Measurements from ENCODE around the gene HSDL2.

HSDL2 gene

GRCh38 chr9:112380102-112380824 is at the start of gene HSDL2:
Gene HSDL2 (plus strand): TSS chr9:112380108. CDS start chr9:112380164, 56 bp downstream.
- H3K4me1 ChIP-seq (ENCODE audit: control insufficient read depth in 2 of 2, insufficient read depth in 2 of 2, low read length in 2 of 2) = peaks cover 8 to 22% of the 10 kb centered on the region in 2 donors
- peak within 1 kb of the TSS; percentile 95 to 96 for H3K9ac ChIP-seq (ENCODE audit: low read depth in 1 of 2, low read length in 2 of 2)
- no peaks in the 10 kb centered on the region for H3K27me3 ChIP-seq (ENCODE audit: control insufficient read depth in 2 of 2, insufficient read depth in 2 of 2, low read length in 2 of 2)
- peak within 1 kb of the TSS; percentile 90 to 96 for H3K4me3 ChIP-seq (ENCODE audit: low read length in 2 of 2)
- no peaks in the 10 kb centered on the region for H3K36me3 ChIP-seq (ENCODE audit: control insufficient read depth in 2 of 2, insufficient read depth in 2 of 2, low read length in 2 of 2)
- no peaks in the 10 kb centered on the region for H3K9me3 ChIP-seq (ENCODE audit: control insufficient read depth in 2 of 2, low read length in 2 of 2)
- H3K27ac ChIP-seq (ENCODE audit: low read depth in 2 of 2, low read length in 2 of 2) = peak within 1 kb of the TSS; percentile 98 to 99

DNA sequence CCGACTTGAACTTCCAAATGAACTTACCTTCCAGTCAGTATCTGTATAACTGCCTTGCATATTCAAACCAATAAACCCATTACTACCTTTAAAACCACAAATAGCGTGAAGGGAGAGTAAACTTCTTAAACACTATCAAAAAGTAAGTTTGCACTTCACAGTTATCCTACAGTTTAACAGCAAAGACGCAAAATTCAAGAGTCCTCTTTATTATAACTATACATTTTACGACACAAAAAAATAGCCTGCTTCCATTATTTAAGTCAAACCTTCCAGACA is 48.3 kb upstream of the HSDL2 start:
- no peaks in the 10 kb centered on the region for H3K27me3 ChIP-seq (ENCODE audit: control insufficient read depth in 2 of 2, insufficient read depth in 2 of 2, low read length in 2 of 2)
- no peaks in the 10 kb centered on the region for H3K9me3 ChIP-seq (ENCODE audit: control insufficient read depth in 2 of 2, low read length in 2 of 2)
- peak overlapping the region; percentile 3 to 42 for H3K27ac ChIP-seq (ENCODE audit: low read depth in 2 of 2, low read length in 2 of 2)
- no peaks in the 10 kb centered on the region for H3K36me3 ChIP-seq (ENCODE audit: control insufficient read depth in 2 of 2, insufficient read depth in 2 of 2, low read length in 2 of 2)
- peaks cover 17% of the 10 kb centered on the region in 2 donors for H3K4me1 ChIP-seq (ENCODE audit: control insufficient read depth in 2 of 2, insufficient read depth in 2 of 2, low read length in 2 of 2)
- peak overlapping the region; percentile 0 to 100 for H3K9ac ChIP-seq (ENCODE audit: low read depth in 1 of 2, low read length in 2 of 2)
- H3K4me3 ChIP-seq (ENCODE audit: low read length in 2 of 2) = peak overlapping the region; percentile 95 to 96

DNA sequence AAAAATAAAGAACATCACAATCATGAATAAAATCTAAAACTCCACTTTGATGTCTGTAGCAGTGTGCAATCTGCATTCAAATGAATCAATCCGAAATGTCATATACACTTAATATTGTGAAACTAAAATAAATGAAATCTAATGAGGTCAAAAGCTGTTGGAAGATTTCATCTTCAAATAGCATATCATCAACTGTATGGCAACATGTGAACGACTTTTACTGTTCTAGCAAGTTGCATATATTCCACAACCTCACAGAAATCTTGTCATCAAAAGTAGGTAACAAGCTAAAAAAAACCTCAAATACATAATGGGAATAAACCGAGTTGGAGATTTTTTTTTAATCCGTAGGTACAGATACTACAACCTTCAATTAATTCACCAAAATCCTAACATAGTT is 47.7 kb upstream of the HSDL2 start:
- Histone ChIP-seq H3K36me3 (ENCODE audit: control insufficient read depth in 2 of 2, insufficient read depth in 2 of 2, low read length in 2 of 2) (no peaks in the 10 kb centered on the region), H3K27me3 (ENCODE audit: control insufficient read depth in 2 of 2, insufficient read depth in 2 of 2, low read length in 2 of 2) (no peaks in the 10 kb centered on the region), H3K9ac (ENCODE audit: low read depth in 1 of 2, low read length in 2 of 2) (peak overlapping the region; percentile 94 to 100), H3K27ac (ENCODE audit: low read depth in 2 of 2, low read length in 2 of 2) (peak overlapping the region; percentile 100), H3K4me1 (ENCODE audit: control insufficient read depth in 2 of 2, insufficient read depth in 2 of 2, low read length in 2 of 2) (peaks cover 22 to 23% of the 10 kb centered on the region in 2 donors), H3K4me3 (ENCODE audit: low read length in 2 of 2) (peak overlapping the region; percentile 95 to 96), H3K9me3 (ENCODE audit: control insufficient read depth in 2 of 2, low read length in 2 of 2) (no peaks in the 10 kb centered on the region)

GRCh38 chr9:112332674-112332976 is 47.3 kb upstream of the HSDL2 start:
- peak overlapping the region; percentile 95 to 96 for H3K4me3 ChIP-seq (ENCODE audit: low read length in 2 of 2)
- peak overlapping the region; percentile 94 to 100 for H3K9ac ChIP-seq (ENCODE audit: low read depth in 1 of 2, low read length in 2 of 2)
- H3K36me3 ChIP-seq (ENCODE audit: control insufficient read depth in 2 of 2, insufficient read depth in 2 of 2, low read length in 2 of 2) = no peaks in the 10 kb centered on the region
- no peaks in the 10 kb centered on the region for H3K9me3 ChIP-seq (ENCODE audit: control insufficient read depth in 2 of 2, low read length in 2 of 2)
- peaks cover 22 to 25% of the 10 kb centered on the region in 2 donors for H3K4me1 ChIP-seq (ENCODE audit: control insufficient read depth in 2 of 2, insufficient read depth in 2 of 2, low read length in 2 of 2)
- H3K27me3 ChIP-seq (ENCODE audit: control insufficient read depth in 2 of 2, insufficient read depth in 2 of 2, low read length in 2 of 2) = no peaks in the 10 kb centered on the region
- H3K27ac ChIP-seq (ENCODE audit: low read depth in 2 of 2, low read length in 2 of 2) = peak overlapping the region; percentile 100

DNA sequence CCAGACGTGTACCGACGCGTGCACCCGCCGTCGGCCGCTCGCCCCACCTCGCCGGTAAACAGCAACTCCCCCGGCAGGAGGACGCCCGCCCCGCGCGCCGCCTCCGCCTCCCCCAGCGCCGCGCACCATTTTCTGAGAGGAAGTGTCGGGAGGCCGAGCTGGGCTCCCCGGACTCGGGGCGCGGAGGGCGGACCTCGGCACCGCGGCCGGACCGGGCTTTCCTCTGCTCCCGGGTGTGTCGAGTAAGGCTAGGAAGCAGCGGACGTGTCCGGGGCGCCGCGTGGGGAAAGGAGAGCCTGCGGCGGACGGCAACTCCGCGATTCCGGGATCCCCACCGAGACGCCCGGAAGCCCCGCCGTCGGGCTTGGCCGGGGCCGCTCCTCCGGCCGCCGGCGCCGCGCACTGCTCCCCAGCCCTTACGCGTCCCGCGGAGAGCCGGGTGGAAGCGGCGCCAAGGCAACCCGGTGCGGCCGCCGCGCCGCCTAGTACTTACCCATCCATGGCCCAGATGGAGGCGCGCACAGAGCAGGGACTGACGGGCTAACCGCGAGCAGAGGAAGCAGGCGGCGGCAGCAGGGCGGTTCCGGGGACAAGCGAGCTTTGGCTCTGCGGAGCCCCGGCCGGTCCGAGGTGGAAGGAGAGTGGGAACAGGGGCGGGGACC is 46.8 kb upstream of the HSDL2 start, which contains the start of gene PTBP3:
Gene PTBP3 (minus strand): TSS at position 643 of the 662 bp plus-strand sequence. CDS start 35,754 bp downstream, outside the sequence.
- Histone ChIP-seq H3K9ac (ENCODE audit: low read depth in 1 of 2, low read length in 2 of 2) (peak within 1 kb of the TSS; percentile 94 to 100), H3K27ac (ENCODE audit: low read depth in 2 of 2, low read length in 2 of 2) (peak within 1 kb of the TSS; percentile 100), H3K9me3 (ENCODE audit: control insufficient read depth in 2 of 2, low read length in 2 of 2) (no peaks in the 10 kb centered on the region), H3K4me1 (ENCODE audit: control insufficient read depth in 2 of 2, insufficient read depth in 2 of 2, low read length in 2 of 2) (peaks cover 24 to 25% of the 10 kb centered on the region in 2 donors), H3K36me3 (ENCODE audit: control insufficient read depth in 2 of 2, insufficient read depth in 2 of 2, low read length in 2 of 2) (no peaks in the 10 kb centered on the region), H3K27me3 (ENCODE audit: control insufficient read depth in 2 of 2, insufficient read depth in 2 of 2, low read length in 2 of 2) (no peaks in the 10 kb centered on the region), H3K4me3 (ENCODE audit: low read length in 2 of 2) (peak within 1 kb of the TSS; percentile 95 to 96)

DNA sequence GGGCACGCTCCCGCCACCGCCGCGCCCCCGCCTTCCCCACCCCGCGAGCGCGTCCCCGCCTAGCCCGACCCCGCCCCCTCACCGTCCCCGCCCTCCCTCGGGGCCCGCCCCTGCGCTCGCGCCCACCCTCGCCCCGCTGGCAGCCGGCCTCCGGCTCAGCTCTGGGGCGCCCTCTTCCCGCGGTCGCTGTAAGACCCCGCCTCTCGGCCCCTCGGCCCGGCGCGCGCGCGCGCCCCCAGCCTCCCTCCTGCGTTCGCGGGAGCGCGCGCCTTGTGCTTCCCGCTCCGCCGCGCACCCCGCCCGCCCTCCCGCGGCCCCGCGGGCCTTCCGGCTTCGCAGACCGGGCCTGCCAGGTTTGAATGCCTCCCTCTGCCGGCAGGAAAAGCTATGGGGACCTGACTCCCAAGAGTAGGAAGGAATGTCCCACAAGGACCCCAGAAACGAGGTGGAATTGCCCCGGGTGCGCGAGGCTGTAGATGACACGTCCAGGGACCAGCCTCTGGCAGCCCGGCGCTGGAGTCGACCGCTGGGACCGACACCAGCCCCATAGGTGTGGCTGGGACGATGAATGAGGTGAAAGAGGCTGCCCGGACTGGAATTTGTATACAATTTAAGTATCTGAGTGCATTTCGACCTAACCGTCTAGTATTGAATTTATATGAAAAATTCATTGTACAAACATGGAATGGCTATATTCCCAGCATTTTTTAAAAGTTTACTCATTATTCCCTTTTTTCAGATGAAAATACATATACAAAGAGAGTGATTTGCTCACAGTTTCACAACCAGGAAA is 46.1 kb upstream of the HSDL2 start:
- H3K36me3 ChIP-seq (ENCODE audit: control insufficient read depth in 2 of 2, insufficient read depth in 2 of 2, low read length in 2 of 2) = no peaks in the 10 kb centered on the region
- no peaks in the 10 kb centered on the region for H3K27me3 ChIP-seq (ENCODE audit: control insufficient read depth in 2 of 2, insufficient read depth in 2 of 2, low read length in 2 of 2)
- peak overlapping the region; percentile 100 for H3K27ac ChIP-seq (ENCODE audit: low read depth in 2 of 2, low read length in 2 of 2)
- peak overlapping the region; percentile 94 to 100 for H3K9ac ChIP-seq (ENCODE audit: low read depth in 1 of 2, low read length in 2 of 2)
- H3K4me1 ChIP-seq (ENCODE audit: control insufficient read depth in 2 of 2, insufficient read depth in 2 of 2, low read length in 2 of 2) = peaks cover 26% of the 10 kb centered on the region in 2 donors
- peak overlapping the region; percentile 95 to 96 for H3K4me3 ChIP-seq (ENCODE audit: low read length in 2 of 2)
- no peaks in the 10 kb centered on the region for H3K9me3 ChIP-seq (ENCODE audit: control insufficient read depth in 2 of 2, low read length in 2 of 2)

DNA sequence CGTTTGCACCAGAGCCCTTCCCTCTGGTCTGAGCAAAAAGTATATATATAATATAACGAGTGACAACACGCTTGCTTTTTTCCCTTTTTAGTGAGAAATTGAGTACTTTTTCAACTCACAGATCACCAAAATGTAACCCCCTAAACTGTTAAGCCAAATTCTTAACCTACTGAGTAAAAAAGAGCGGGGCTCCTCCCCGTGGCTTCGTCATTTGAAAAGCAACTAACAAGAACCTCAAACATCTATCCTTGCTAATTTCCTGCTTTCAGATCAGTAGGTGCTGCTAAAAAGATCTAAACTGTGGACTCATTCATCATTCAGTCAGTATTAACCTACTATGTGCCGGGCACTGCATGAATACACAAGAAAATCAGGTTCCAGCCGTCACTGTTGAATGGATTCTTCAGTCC is 45.5 kb upstream of the HSDL2 start:
- Histone ChIP-seq H3K4me3 (ENCODE audit: low read length in 2 of 2) (peak overlapping the region; percentile 78 to 87), H3K4me1 (ENCODE audit: control insufficient read depth in 2 of 2, insufficient read depth in 2 of 2, low read length in 2 of 2) (peaks cover 26% of the 10 kb centered on the region in 2 donors), H3K9ac (ENCODE audit: low read depth in 1 of 2, low read length in 2 of 2) (peak overlapping the region; percentile 84 to 93), H3K9me3 (ENCODE audit: control insufficient read depth in 2 of 2, low read length in 2 of 2) (no peaks in the 10 kb centered on the region), H3K27ac (ENCODE audit: low read depth in 2 of 2, low read length in 2 of 2) (peak overlapping the region; percentile 98 to 100), H3K36me3 (ENCODE audit: control insufficient read depth in 2 of 2, insufficient read depth in 2 of 2, low read length in 2 of 2) (no peaks in the 10 kb centered on the region), H3K27me3 (ENCODE audit: control insufficient read depth in 2 of 2, insufficient read depth in 2 of 2, low read length in 2 of 2) (no peaks in the 10 kb centered on the region)

DNA sequence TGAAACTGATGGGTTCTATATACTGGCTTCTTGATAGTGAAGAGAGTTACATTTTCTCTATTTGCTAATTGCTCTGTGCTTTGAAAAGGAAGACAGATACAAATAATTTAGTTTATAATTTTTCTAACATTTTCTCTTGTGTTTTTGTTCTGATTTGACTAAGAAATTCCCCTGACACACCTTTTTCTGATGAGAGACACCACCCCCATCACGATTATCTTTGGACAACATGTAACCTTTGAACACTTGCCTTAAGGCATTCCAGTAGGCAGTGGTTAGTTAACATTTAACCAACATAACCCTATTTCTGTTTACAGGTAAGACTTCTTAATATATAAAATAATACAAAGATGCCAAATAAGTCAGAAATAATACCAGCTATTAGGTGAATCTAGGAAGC is 42.4 kb upstream of the HSDL2 start:
- Histone ChIP-seq H3K4me1 (ENCODE audit: control insufficient read depth in 2 of 2, insufficient read depth in 2 of 2, low read length in 2 of 2) (peaks cover 17 to 21% of the 10 kb centered on the region in 2 donors), H3K27ac (ENCODE audit: low read depth in 2 of 2, low read length in 2 of 2) (peak overlapping the region; percentile 32 to 61), H3K9me3 (ENCODE audit: control insufficient read depth in 2 of 2, low read length in 2 of 2) (no peaks in the 10 kb centered on the region)

GRCh38 chr9:112338561-112338960 is 41.3 kb upstream of the HSDL2 start:
- no peak overlapping the region for H3K4me3 ChIP-seq (ENCODE audit: low read length in 2 of 2)
- no peaks in the 10 kb centered on the region for H3K9me3 ChIP-seq (ENCODE audit: control insufficient read depth in 2 of 2, low read length in 2 of 2)
- H3K4me1 ChIP-seq (ENCODE audit: control insufficient read depth in 2 of 2, insufficient read depth in 2 of 2, low read length in 2 of 2) = peaks cover 17 to 21% of the 10 kb centered on the region in 2 donors
- H3K36me3 ChIP-seq (ENCODE audit: control insufficient read depth in 2 of 2, insufficient read depth in 2 of 2, low read length in 2 of 2) = no peaks in the 10 kb centered on the region
- H3K9ac ChIP-seq (ENCODE audit: low read depth in 1 of 2, low read length in 2 of 2) = no peak overlapping the region
- H3K27me3 ChIP-seq (ENCODE audit: control insufficient read depth in 2 of 2, insufficient read depth in 2 of 2, low read length in 2 of 2) = no peaks in the 10 kb centered on the region
- peak overlapping the region; percentile 52 to 64 for H3K27ac ChIP-seq (ENCODE audit: low read depth in 2 of 2, low read length in 2 of 2)

More for the DNA sequence above, 42.4 kb upstream of the HSDL2 start:
- Histone ChIP-seq H3K9ac (ENCODE audit: low read depth in 1 of 2, low read length in 2 of 2) (no peak overlapping the region), H3K27me3 (ENCODE audit: control insufficient read depth in 2 of 2, insufficient read depth in 2 of 2, low read length in 2 of 2) (no peaks in the 10 kb centered on the region), H3K4me3 (ENCODE audit: low read length in 2 of 2) (no peak overlapping the region), H3K36me3 (ENCODE audit: control insufficient read depth in 2 of 2, insufficient read depth in 2 of 2, low read length in 2 of 2) (no peaks in the 10 kb centered on the region)

- Histone ChIP-seq H3K4me1 (ENCODE audit: control insufficient read depth in 2 of 2, insufficient read depth in 2 of 2, low read length in 2 of 2) (peaks cover 15 to 17% of the 10 kb centered on the region in 2 donors), H3K27me3 (ENCODE audit: control insufficient read depth in 2 of 2, insufficient read depth in 2 of 2, low read length in 2 of 2) (no peaks in the 10 kb centered on the region), H3K4me3 (ENCODE audit: low read length in 2 of 2) (no peak overlapping the region), H3K9ac (ENCODE audit: low read depth in 1 of 2, low read length in 2 of 2) (no peak overlapping the region), H3K36me3 (ENCODE audit: control insufficient read depth in 2 of 2, insufficient read depth in 2 of 2, low read length in 2 of 2) (no peaks in the 10 kb centered on the region), H3K9me3 (ENCODE audit: control insufficient read depth in 2 of 2, low read length in 2 of 2) (no peaks in the 10 kb centered on the region), H3K27ac (ENCODE audit: low read depth in 2 of 2, low read length in 2 of 2) (no peak overlapping the region)
Observed at GRCh38 chr9:112339886-112340285, 40.0 kb upstream of the HSDL2 start.
